Stimulated activated CD4-positive, alpha-beta T cell treated with anti-CD3 and anti-CD28 coated beads, Interleukin-1b, Interleukin-23, amount 100 ng/mL, for 48 hours (primary cell): ENCODE measurements around the gene RBM19.

Experiments
- DNase-seq: peaks from one replicate; pipeline ENCODE4 v3.0.0-alpha.2; 2020

RBM19 gene

GRCh38 chr12:113900716-113901115, 65.4 kb downstream of the RBM19 start:
- no peak for DNase-seq

GRCh38 chr12:113899561-113900471, 66.3 kb downstream of the RBM19 start:
- no peak for DNase-seq

- DNase-seq: no peak
Observed at GRCh38 chr12:113899042-113899560, 67.0 kb downstream of the RBM19 start.

GRCh38 chr12:113898466-113898865, 67.7 kb downstream of the RBM19 start:
- no peak for DNase-seq

GRCh38 chr12:113897406-113897805, 68.7 kb downstream of the RBM19 start:
- no peak for DNase-seq

GRCh38 chr12:113896841-113897240, 69.3 kb downstream of the RBM19 start:
- no peak for DNase-seq

- no peak for DNase-seq
Observed at GRCh38 chr12:113896194-113896593, 69.9 kb downstream of the RBM19 start.

GRCh38 chr12:113895176-113895575, 70.9 kb downstream of the RBM19 start:
- DNase-seq: no peak

- DNase-seq: no peak
Observed at GRCh38 chr12:113894697-113895096, 71.4 kb downstream of the RBM19 start.

- DNase-seq: no peak
Observed at GRCh38 chr12:113893221-113893620, 72.9 kb downstream of the RBM19 start.

GRCh38 chr12:113892556-113892955, 73.6 kb downstream of the RBM19 start:
- DNase-seq: no peak

GRCh38 chr12:113891739-113892520, 74.2 kb downstream of the RBM19 start:
- no peak for DNase-seq

- no peak for DNase-seq
Observed at GRCh38 chr12:113891167-113891692, 74.9 kb downstream of the RBM19 start.

GRCh38 chr12:113889891-113890581, 76.1 kb downstream of the RBM19 start:
- DNase-seq: no peak

GRCh38 chr12:113889076-113889475, 77.0 kb downstream of the RBM19 start:
- DNase-seq: no peak

- DNase-seq: no peak
Observed at GRCh38 chr12:113888435-113888834, 77.7 kb downstream of the RBM19 start.

- DNase-seq: no peak
Observed at GRCh38 chr12:113887906-113888305, 78.2 kb downstream of the RBM19 start.

- DNase-seq: no peak
Observed at GRCh38 chr12:113886721-113887120, 79.4 kb downstream of the RBM19 start.

- DNase-seq: no peak
Observed at GRCh38 chr12:113884392-113884791, 81.7 kb downstream of the RBM19 start.

GRCh38 chr12:113882690-113883089, 83.4 kb downstream of the RBM19 start:
- DNase-seq: no peak

GRCh38 chr12:113880988-113881962, 84.8 kb downstream of the RBM19 start:
- DNase-seq: no peak

- no peak for DNase-seq
Observed at GRCh38 chr12:113880326-113880725, 85.8 kb downstream of the RBM19 start.
